Panc1 (cell line): Measurements from ENCODE around the gene EVI2B.

Experiments
- POLR2AphosphoS5 ChIP-seq: IDR thresholded peaks from 2 replicates; pipeline ENCODE4 v1.6.1; 2012; ENCODE audit warnings: mild to moderate bottlenecking, low read depth, low read length, moderate library complexity
- SIN3A ChIP-seq: IDR thresholded peaks from 2 replicates; pipeline ENCODE4 v1.6.1; 2012; ENCODE audit warnings: low read depth, mild to moderate bottlenecking, low read length, moderate library complexity, borderline replicate concordance; ENCODE audit not compliant: insufficient read depth
- TCF7L2 ChIP-seq: IDR thresholded peaks from 2 replicates; pipeline ENCODE4 v1.6.1; 2011; ENCODE audit warnings: mild to moderate bottlenecking, low read depth, low read length, inconsistent platforms
- TF ChIP-seq, protein P1 (sequence below): fragments of 450-650 bp; IDR thresholded peaks from 2 replicates; pipeline ENCODE4 v1.5.1; 2017; ENCODE audit warnings: mild to moderate bottlenecking
- TF ChIP-seq, protein P2 (sequence below), 2 experiments: IDR thresholded peaks; 2 replicates each; pipeline ENCODE4 v1.6.1; 2011 to 2012; ENCODE audit warnings: low read depth in 2 of 2, control low read depth in 1 of 2, low read length in 1 of 2, mild to moderate bottlenecking in 1 of 2, moderate library complexity in 1 of 2; ENCODE audit not compliant: insufficient read depth in 1 of 2

GRCh38 chr17:31266042-31266441 is 47.8 kb downstream of the EVI2B start:
- TF ChIP-seq, protein P1, sequence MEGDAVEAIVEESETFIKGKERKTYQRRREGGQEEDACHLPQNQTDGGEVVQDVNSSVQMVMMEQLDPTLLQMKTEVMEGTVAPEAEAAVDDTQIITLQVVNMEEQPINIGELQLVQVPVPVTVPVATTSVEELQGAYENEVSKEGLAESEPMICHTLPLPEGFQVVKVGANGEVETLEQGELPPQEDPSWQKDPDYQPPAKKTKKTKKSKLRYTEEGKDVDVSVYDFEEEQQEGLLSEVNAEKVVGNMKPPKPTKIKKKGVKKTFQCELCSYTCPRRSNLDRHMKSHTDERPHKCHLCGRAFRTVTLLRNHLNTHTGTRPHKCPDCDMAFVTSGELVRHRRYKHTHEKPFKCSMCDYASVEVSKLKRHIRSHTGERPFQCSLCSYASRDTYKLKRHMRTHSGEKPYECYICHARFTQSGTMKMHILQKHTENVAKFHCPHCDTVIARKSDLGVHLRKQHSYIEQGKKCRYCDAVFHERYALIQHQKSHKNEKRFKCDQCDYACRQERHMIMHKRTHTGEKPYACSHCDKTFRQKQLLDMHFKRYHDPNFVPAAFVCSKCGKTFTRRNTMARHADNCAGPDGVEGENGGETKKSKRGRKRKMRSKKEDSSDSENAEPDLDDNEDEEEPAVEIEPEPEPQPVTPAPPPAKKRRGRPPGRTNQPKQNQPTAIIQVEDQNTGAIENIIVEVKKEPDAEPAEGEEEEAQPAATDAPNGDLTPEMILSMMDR: peak; percentile 38; the same call in 1 of the 2 replicates
- no peak for TF ChIP-seq TCF7L2
- TF ChIP-seq POLR2AphosphoS5: no peak
- TF ChIP-seq, protein P2, sequence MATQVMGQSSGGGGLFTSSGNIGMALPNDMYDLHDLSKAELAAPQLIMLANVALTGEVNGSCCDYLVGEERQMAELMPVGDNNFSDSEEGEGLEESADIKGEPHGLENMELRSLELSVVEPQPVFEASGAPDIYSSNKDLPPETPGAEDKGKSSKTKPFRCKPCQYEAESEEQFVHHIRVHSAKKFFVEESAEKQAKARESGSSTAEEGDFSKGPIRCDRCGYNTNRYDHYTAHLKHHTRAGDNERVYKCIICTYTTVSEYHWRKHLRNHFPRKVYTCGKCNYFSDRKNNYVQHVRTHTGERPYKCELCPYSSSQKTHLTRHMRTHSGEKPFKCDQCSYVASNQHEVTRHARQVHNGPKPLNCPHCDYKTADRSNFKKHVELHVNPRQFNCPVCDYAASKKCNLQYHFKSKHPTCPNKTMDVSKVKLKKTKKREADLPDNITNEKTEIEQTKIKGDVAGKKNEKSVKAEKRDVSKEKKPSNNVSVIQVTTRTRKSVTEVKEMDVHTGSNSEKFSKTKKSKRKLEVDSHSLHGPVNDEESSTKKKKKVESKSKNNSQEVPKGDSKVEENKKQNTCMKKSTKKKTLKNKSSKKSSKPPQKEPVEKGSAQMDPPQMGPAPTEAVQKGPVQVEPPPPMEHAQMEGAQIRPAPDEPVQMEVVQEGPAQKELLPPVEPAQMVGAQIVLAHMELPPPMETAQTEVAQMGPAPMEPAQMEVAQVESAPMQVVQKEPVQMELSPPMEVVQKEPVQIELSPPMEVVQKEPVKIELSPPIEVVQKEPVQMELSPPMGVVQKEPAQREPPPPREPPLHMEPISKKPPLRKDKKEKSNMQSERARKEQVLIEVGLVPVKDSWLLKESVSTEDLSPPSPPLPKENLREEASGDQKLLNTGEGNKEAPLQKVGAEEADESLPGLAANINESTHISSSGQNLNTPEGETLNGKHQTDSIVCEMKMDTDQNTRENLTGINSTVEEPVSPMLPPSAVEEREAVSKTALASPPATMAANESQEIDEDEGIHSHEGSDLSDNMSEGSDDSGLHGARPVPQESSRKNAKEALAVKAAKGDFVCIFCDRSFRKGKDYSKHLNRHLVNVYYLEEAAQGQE (IDR thresholded peaks at IDR 0.05; ENCODE audit: insufficient read depth in 1 of 2, low read depth in 2 of 2, low read length in 1 of 2): no peak
- no peak for TF ChIP-seq SIN3A
